Astrocyte of the cerebellum (primary cell): ENCODE data around the gene OR4F15.

Experiments used
- DNase-seq: peaks from one replicate; pipeline ENCODE4 v3.0.0-alpha.2; 2011; ENCODE audit warnings: low read depth
- H3K4me3 ChIP-seq: 2 replicates; pipeline ENCODE4 v1.5.1; 2011; ENCODE audit warnings: mild to moderate bottlenecking, low read depth, low read length, moderate library complexity
- in situ Hi-C: cut with HindIII; loops from 2 replicates; pipeline ENCODE4 v1.10.0; 2017; ENCODE audit warnings: low sequenced_read_pairs
- TF ChIP-seq, protein P1 (sequence below): IDR thresholded peaks from 2 replicates; pipeline ENCODE4 v1.5.1; 2012; ENCODE audit warnings: low read length, low read depth, moderate library complexity, mild to moderate bottlenecking; ENCODE audit errors: missing control alignments

OR4F15 gene

DNA sequence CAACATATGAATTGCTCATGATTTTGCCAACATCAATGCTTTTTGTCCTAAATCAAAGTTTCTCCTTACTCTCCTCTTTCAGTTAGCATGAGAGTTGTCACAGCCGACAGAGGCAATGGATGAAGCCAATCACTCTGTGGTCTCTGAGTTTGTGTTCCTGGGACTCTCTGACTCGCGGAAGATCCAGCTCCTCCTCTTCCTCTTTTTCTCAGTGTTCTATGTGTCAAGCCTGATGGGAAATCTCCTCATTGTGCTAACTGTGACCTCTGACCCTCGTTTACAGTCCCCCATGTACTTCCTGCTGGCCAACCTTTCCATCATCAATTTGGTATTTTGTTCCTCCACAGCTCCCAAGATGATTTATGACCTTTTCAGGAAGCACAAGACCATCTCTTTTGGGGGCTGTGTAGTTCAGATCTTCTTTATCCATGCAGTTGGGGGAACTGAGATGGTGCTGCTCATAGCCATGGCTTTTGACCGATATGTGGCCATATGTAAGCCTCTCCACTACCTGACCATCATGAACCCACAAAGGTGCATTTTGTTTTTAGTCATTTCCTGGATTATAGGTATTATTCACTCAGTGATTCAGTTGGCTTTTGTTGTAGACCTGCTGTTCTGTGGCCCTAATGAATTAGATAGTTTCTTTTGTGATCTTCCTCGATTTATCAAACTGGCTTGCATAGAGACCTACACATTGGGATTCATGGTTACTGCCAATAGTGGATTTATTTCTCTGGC, 6.2 kb upstream of the OR4F15 start:
- no peak overlapping the region for H3K4me3 ChIP-seq
- TF ChIP-seq, protein P1, sequence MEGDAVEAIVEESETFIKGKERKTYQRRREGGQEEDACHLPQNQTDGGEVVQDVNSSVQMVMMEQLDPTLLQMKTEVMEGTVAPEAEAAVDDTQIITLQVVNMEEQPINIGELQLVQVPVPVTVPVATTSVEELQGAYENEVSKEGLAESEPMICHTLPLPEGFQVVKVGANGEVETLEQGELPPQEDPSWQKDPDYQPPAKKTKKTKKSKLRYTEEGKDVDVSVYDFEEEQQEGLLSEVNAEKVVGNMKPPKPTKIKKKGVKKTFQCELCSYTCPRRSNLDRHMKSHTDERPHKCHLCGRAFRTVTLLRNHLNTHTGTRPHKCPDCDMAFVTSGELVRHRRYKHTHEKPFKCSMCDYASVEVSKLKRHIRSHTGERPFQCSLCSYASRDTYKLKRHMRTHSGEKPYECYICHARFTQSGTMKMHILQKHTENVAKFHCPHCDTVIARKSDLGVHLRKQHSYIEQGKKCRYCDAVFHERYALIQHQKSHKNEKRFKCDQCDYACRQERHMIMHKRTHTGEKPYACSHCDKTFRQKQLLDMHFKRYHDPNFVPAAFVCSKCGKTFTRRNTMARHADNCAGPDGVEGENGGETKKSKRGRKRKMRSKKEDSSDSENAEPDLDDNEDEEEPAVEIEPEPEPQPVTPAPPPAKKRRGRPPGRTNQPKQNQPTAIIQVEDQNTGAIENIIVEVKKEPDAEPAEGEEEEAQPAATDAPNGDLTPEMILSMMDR, result no peak
- in situ Hi-C loops, result no loop called here
- DNase-seq, result no peak

DNA sequence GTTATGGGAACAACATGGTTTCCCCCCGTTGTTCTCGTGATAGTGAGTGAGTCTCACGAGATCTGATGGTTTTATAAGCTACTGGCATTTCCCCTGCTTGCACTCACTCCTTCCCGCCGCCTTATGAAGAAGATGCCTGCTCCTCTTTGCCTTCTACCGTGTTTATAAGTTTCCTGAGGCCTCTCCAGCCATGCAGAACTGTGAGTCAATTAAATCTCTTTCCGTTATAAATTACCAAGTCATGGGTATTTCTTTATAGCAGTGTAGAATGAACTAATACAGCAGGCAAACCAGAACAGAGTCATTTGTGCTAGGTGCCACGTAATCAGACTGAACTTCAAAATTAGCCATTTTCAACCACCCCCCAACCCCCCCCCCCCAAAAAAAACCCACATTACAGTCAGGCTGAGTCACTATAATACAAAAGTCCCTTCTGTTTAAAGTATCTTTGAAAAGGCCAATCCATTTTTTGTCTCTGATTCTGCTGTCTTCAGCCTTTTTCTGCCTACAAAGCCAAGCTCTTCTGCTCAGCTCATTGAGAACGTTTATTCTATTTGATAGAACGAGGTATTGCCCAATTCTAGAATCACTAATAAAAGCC, 4.6 kb upstream of the OR4F15 start:
- peak; percentile 2 for DNase-seq
- TF ChIP-seq, protein P1, result no peak
- no peak overlapping the region for H3K4me3 ChIP-seq
- in situ Hi-C loops, result no loop called here

DNA sequence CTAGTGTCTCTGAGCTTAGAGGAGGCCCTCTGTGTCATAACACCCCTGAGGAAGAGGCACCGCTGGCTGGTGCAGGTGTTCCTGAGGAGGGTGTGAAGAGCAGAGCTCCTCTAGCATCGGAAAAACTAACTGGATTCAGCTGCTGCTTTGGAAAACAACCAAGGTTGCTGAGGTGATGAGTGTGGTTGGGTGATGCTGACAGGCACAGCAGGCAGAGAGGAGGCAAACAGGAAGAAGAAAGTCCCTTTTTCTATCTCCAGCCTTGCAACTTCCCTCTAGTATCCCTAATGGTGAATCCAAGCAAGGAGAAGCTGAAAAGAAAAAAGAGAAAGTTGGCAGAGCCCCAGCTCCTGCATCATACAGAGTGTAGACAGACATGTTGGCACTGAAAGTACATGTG, 3.8 kb upstream of the OR4F15 start:
- in situ Hi-C loops, result no loop called here
- no peak overlapping the region for H3K4me3 ChIP-seq
- DNase-seq, result peak; percentile 9

DNA sequence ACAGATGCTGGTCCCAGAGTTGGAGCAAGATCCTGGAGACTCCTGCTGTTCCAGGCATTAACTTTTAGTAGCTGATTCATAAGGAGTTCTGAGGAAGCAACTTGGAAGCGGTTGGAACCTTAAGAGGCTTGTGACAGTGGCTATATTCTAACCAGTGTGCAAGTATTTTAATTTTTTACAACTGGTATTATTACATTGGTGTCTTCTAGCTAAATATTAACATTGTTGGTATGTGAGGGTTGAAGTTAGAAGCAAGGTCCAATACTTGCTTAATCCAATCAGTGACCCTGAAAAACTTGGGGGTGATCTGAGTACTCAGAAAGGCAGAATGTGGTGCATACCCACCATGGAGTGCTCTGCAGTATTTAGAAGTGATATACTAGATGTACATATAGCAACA, 1.5 kb upstream of the OR4F15 start:
- no peak overlapping the region for H3K4me3 ChIP-seq
- in situ Hi-C loops, result no loop called here
- TF ChIP-seq, protein P1, result no peak
- DNase-seq, result no peak

More for the DNA sequence above, 3.8 kb upstream of the OR4F15 start:
- TF ChIP-seq, protein P1, result no peak

DNA sequence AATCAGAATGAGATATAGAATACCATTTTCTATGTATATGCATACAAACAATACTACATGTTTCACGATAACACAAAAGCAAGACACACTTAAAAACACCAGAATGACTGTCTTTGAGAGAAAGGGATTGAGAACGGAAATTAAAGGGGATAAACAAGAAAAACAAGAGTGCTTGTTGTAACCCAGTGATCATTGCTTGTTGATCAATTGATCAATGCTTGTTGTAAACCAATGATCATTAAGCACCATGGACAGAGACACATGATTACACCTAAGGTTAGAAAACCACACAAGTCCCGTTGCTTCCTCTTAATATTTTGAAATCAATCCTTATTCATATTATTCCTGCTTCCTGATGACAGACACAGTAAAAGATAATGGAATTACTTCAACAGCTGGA, 1.1 kb upstream of the OR4F15 start:
- TF ChIP-seq, protein P1, result no peak
- H3K4me3 ChIP-seq, result no peak overlapping the region
- in situ Hi-C loops, result no loop called here
- DNase-seq, result peak; percentile 4

DNA sequence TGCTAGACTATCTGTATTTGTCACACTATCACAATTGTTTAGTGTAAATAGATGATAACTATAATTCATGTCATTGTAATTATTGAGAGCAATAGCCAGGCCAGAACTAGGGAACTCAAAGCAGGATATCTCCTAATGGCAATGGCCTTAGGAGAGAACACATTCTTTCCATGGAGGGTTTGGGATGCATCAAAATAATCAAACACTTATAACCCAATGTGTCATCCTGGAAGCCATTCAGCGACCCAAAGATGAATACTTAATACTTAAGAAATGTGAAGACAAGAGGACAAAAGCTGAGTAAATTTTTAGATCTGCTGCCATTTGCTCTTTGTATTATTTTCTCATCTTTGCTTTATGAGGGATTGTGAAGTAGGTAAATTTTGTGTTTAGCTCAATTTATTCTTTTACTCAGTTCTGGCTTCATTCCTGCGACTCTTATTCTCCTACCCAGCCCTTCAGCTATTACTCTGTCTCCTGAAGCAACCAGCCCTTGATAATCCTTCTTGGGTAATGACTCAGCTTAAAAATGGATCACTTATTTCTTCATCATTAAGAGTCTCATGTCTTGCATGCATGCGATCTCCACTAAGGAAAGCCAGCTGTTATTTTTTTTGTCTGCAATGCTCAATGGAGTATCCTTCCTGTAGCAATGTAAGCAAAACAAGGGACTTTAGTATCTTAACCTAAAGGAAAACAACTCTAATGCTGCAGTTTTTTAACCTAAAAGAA, 2.0 kb downstream of the OR4F15 start:
- H3K4me3 ChIP-seq, result no peak overlapping the region
- no peak for DNase-seq
- TF ChIP-seq, protein P1, result no peak
- in situ Hi-C loops, result no loop called here
